Right lobe of liver (tissue), 4 donors: ENCODE data around the gene C12orf57.

Source experiments
- POLR2A ChIP-seq: fragments of 450-650 bp; IDR thresholded peaks from one replicate; pipeline ENCODE4 v1.6.1; 2017; ENCODE audit warnings: antibody characterized with exemption, mild to moderate bottlenecking
- TF ChIP-seq, protein P1 (sequence below), 4 donors: fragments of 200-600 bp in 3 of 4; fragments of 450-650 bp in 1 of 4; IDR thresholded peaks; one replicate each; pipeline versions ENCODE4 v1.5.1 to v1.8.0; 2016 to 2022; ENCODE audit warnings: antibody characterized with exemption in 4 of 4, mild to moderate bottlenecking in 2 of 4
- donor health status: DM: no; HTN: no; CAD: no.
- donor health status: DM: no; HTN: no; CAD: no.
- donor health status: DM: no; HTN: yes; CAD: no.

- TF ChIP-seq POLR2A, result no peak
- TF ChIP-seq, protein P1, sequence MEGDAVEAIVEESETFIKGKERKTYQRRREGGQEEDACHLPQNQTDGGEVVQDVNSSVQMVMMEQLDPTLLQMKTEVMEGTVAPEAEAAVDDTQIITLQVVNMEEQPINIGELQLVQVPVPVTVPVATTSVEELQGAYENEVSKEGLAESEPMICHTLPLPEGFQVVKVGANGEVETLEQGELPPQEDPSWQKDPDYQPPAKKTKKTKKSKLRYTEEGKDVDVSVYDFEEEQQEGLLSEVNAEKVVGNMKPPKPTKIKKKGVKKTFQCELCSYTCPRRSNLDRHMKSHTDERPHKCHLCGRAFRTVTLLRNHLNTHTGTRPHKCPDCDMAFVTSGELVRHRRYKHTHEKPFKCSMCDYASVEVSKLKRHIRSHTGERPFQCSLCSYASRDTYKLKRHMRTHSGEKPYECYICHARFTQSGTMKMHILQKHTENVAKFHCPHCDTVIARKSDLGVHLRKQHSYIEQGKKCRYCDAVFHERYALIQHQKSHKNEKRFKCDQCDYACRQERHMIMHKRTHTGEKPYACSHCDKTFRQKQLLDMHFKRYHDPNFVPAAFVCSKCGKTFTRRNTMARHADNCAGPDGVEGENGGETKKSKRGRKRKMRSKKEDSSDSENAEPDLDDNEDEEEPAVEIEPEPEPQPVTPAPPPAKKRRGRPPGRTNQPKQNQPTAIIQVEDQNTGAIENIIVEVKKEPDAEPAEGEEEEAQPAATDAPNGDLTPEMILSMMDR (IDR thresholded peaks at IDR 0.05), result no peak
These were observed 20.7 kb upstream of the C12orf57 start for GRCh38 chr12:6923003-6923732.
